Activated CD4-positive, alpha-beta T cell treated with anti-CD3 and anti-CD28 coated beads for 4 hours (primary cell): ENCODE data around the gene PTPN21.

Source experiments
- DNase-seq, 2 donors: peaks; one replicate each; pipeline ENCODE4 v3.0.0-alpha.2; 2020

The PTPN21 gene

GRCh38 chr14:88554457-88555286, at the start of gene PTPN21:
Gene PTPN21, minus strand, starts transcription at chr14:88555007. Its CDS starts 4,590 bp downstream, at chr14:88550417.
- DNase-seq, result no peak

- DNase-seq, result no peak
Measured at GRCh38 chr14:88604212-88604611, 49.4 kb upstream of the PTPN21 start.

GRCh38 chr14:88599761-88600439, 45.1 kb upstream of the PTPN21 start:
- no peak for DNase-seq

GRCh38 chr14:88599326-88599725, 44.5 kb upstream of the PTPN21 start:
- no peak for DNase-seq

- DNase-seq, result no peak
Measured at GRCh38 chr14:88598097-88598675, 43.4 kb upstream of the PTPN21 start.

- no peak for DNase-seq
Measured at GRCh38 chr14:88597601-88598000, 42.8 kb upstream of the PTPN21 start.

GRCh38 chr14:88597038-88597437, 42.2 kb upstream of the PTPN21 start:
- no peak for DNase-seq

- DNase-seq, result no peak
Measured at GRCh38 chr14:88592031-88592430, 37.2 kb upstream of the PTPN21 start.

GRCh38 chr14:88590173-88590572, 35.4 kb upstream of the PTPN21 start:
- DNase-seq, result no peak

- DNase-seq, result no peak
Measured at GRCh38 chr14:88588081-88588480, 33.3 kb upstream of the PTPN21 start.

GRCh38 chr14:88584451-88584850, 29.6 kb upstream of the PTPN21 start:
- DNase-seq, result no peak

GRCh38 chr14:88576222-88576621, 21.4 kb upstream of the PTPN21 start:
- no peak for DNase-seq

GRCh38 chr14:88572117-88572516, 17.3 kb upstream of the PTPN21 start:
- DNase-seq, result no peak

GRCh38 chr14:88568196-88568595, 13.4 kb upstream of the PTPN21 start:
- DNase-seq, result no peak

- no peak for DNase-seq
Measured at GRCh38 chr14:88565427-88565826, 10.6 kb upstream of the PTPN21 start.

- DNase-seq, result no peak
Measured at GRCh38 chr14:88563845-88564244, 9.0 kb upstream of the PTPN21 start.

GRCh38 chr14:88562831-88563686, 8.3 kb upstream of the PTPN21 start, which contains the start of gene ZC3H14:
Gene ZC3H14, plus strand, starts transcription at chr14:88563037. Its CDS starts 97 bp downstream, at chr14:88563134.
- DNase-seq, result peak; percentile 83 to 85

- DNase-seq, result no peak
Measured at GRCh38 chr14:88562532-88562830, 7.7 kb upstream of the PTPN21 start.

- DNase-seq, result no peak
Measured at GRCh38 chr14:88559852-88560251, 5.0 kb upstream of the PTPN21 start.

- DNase-seq, result no peak
Measured at GRCh38 chr14:88556581-88556980, 1.8 kb upstream of the PTPN21 start.

GRCh38 chr14:88553886-88554456, 836 bp downstream of the PTPN21 start:
- no peak for DNase-seq

GRCh38 chr14:88552876-88553275, 1.9 kb downstream of the PTPN21 start:
- DNase-seq, result no peak

- DNase-seq, result no peak
Measured at GRCh38 chr14:88551980-88552431, 2.8 kb downstream of the PTPN21 start.
